Measurements from ENCODE around the gene DIS3L2.
"Not testable (repeated sequence)": the region's sequence is repeated elsewhere in the genome, so short reads cannot be mapped to it uniquely, and the experiment has no call there.

Gene DIS3L2

GRCh38 chr2:232325324-232326273 is 364.1 kb downstream of the DIS3L2 start:
- DNase-seq = peak; percentile 11 to 13

- not testable (repeated sequence) for DNase-seq
Observed at GRCh38 chr2:232326274-232327104, 365.0 kb downstream of the DIS3L2 start.

- peak; percentile 53 to 57 for DNase-seq
Observed at GRCh38 chr2:232327105-232328031, 365.9 kb downstream of the DIS3L2 start.

GRCh38 chr2:232328032-232328422 is 366.5 kb downstream of the DIS3L2 start:
- DNase-seq = no peak

GRCh38 chr2:232328516-232329460 is 367.3 kb downstream of the DIS3L2 start:
- DNase-seq = no peak

- no peak for DNase-seq
Observed at GRCh38 chr2:232329716-232330067, 368.2 kb downstream of the DIS3L2 start.

- no peak for DNase-seq
Observed at GRCh38 chr2:232330068-232330999, 368.8 kb downstream of the DIS3L2 start.

GRCh38 chr2:232331061-232331460 is 369.5 kb downstream of the DIS3L2 start:
- not testable (repeated sequence) for DNase-seq

- not testable (repeated sequence) for DNase-seq
Observed at GRCh38 chr2:232331641-232332040, 370.1 kb downstream of the DIS3L2 start.

GRCh38 chr2:232332244-232332939 is 370.9 kb downstream of the DIS3L2 start:
- DNase-seq = not testable (repeated sequence)

- DNase-seq = no peak
Observed at GRCh38 chr2:232332940-232333259, 371.4 kb downstream of the DIS3L2 start.

- DNase-seq = no peak
Observed at GRCh38 chr2:232333361-232334135, 372.0 kb downstream of the DIS3L2 start.

- not testable (repeated sequence) for DNase-seq
Observed at GRCh38 chr2:232334136-232334884, 372.8 kb downstream of the DIS3L2 start.

GRCh38 chr2:232334885-232335205 is 373.3 kb downstream of the DIS3L2 start:
- DNase-seq = not testable (repeated sequence)

GRCh38 chr2:232335206-232335858 is 373.8 kb downstream of the DIS3L2 start:
- not testable (repeated sequence) for DNase-seq

- DNase-seq = no peak
Observed at GRCh38 chr2:232335859-232336215, 374.3 kb downstream of the DIS3L2 start.

- no peak for DNase-seq
Observed at GRCh38 chr2:232336241-232336736, 374.8 kb downstream of the DIS3L2 start.
